ENCODE measurements around the gene FAM222A.

DNA sequence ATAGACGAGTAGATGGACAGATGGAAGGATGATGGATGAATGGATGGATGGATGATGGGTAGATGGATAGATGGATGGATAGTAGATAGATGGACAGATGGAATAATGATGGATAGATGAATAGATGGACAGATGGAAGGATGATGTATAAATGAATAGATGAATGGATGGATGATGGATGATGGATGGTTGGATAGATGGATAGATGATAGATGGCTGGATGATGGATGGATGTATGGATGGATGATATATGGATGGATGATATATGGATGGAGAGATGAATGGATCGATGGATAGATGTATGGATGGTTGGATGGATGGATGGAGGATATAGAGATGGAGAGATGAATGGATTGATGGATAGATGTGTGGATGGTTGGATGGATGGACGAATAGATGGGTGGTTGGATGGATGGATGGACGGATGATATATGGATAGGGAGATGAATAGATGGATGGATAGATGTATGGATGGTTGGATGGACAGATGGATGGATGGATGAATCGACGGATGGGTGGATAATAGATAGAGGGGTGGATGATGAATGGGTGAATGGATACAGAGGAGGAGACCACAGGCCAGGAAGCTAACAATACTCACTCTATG, 100.3 kb downstream of the FAM222A start:
- TF ChIP-seq EZH2 (optimal IDR thresholded peaks at IDR 0.05; ENCODE audit: low read depth, low read length) (no peak), EZH2phosphoT487 (IDR thresholded peaks at IDR 0.05; ENCODE audit: low read length) (no peak)
- TF ChIP-seq, protein P1, sequence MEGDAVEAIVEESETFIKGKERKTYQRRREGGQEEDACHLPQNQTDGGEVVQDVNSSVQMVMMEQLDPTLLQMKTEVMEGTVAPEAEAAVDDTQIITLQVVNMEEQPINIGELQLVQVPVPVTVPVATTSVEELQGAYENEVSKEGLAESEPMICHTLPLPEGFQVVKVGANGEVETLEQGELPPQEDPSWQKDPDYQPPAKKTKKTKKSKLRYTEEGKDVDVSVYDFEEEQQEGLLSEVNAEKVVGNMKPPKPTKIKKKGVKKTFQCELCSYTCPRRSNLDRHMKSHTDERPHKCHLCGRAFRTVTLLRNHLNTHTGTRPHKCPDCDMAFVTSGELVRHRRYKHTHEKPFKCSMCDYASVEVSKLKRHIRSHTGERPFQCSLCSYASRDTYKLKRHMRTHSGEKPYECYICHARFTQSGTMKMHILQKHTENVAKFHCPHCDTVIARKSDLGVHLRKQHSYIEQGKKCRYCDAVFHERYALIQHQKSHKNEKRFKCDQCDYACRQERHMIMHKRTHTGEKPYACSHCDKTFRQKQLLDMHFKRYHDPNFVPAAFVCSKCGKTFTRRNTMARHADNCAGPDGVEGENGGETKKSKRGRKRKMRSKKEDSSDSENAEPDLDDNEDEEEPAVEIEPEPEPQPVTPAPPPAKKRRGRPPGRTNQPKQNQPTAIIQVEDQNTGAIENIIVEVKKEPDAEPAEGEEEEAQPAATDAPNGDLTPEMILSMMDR (IDR thresholded peaks at IDR 0.05; ENCODE audit: low read length): no peak

Data from MM.1S (cell line).